ENCODE measurements around the gene REEP1. TPM values are rescaled to one million over a fixed set of nuclear protein-coding genes. Genes with fewer than 3 reads are reported as not detected.

The REEP1 gene
- total and polyA plus RNA-seq, 2 of the 8 experiments (the other 6 are each of a cell fraction or from before 2014, with no cell fraction given) = 0.74 to 1.5 TPM

GRCh38 chr2:86308984-86309695 is 28.3 kb downstream of the REEP1 start:
- Histone ChIP-seq H3K79me1 (ENCODE audit: low read depth, low read length) (no peaks in the 10 kb centered on the region), H2BK12ac (ENCODE audit: low read depth, low read length) (no peak overlapping the region), H3K9me3 (ENCODE audit: insufficient read depth in 2 of 2, low read depth in 1 of 2, low read length in 1 of 2) (no peaks in the 10 kb centered on the region), H4K91ac (replicated peaks; ENCODE audit: insufficient read length, low read length) (no peak overlapping the region), H3K27me3 (replicated peaks in 1 of 4; ENCODE audit: control insufficient read depth in 3 of 4, extremely low read depth in 1 of 4, insufficient read depth in 3 of 4, low read length in 3 of 4) (no peaks in the 10 kb centered on the region), H2BK5ac (ENCODE audit: low read depth, low read length) (no peak overlapping the region), H2AFZ (ENCODE audit: low read length) (no peak overlapping the region), H3K14ac (ENCODE audit: insufficient read length) (no peak overlapping the region), H2AK5ac (ENCODE audit: low read depth, low read length) (no peak overlapping the region), H2BK20ac (ENCODE audit: low read length) (no peak overlapping the region), H3K23ac (ENCODE audit: insufficient read length) (no peak overlapping the region), H3K23me2 (ENCODE audit: low read depth, low read length) (no peaks in the 10 kb centered on the region; the same call in 1 of the 2 replicates), H2BK15ac (ENCODE audit: low read length) (no peak overlapping the region), H4K20me1 (replicated peaks in 1 of 2; ENCODE audit: control insufficient read depth in 1 of 2, insufficient read depth in 2 of 2, low read length in 2 of 2) (no peaks in the 10 kb centered on the region), H3K56ac (replicated peaks; ENCODE audit: insufficient read length, low read depth, low read length) (no peak overlapping the region), H3K4me2 (ENCODE audit: insufficient read depth in 1 of 2, low read depth in 2 of 2, low read length in 2 of 2) (no peak overlapping the region), H4K5ac (ENCODE audit: insufficient read length, low read depth, low read length) (no peak overlapping the region), H3K36me3 (ENCODE audit: control insufficient read depth in 2 of 4, insufficient read depth in 4 of 4, low read length in 3 of 4) (no peaks in the 10 kb centered on the region), H3K4ac (replicated peaks; ENCODE audit: insufficient read length, low read depth, low read length) (no peak overlapping the region), H3K4me1 (replicated peaks in 1 of 4; ENCODE audit: control insufficient read depth in 3 of 4, insufficient read depth in 4 of 4, low read length in 3 of 4) (no peaks in the 10 kb centered on the region), H2BK120ac (replicated peaks; ENCODE audit: low read depth, low read length) (no peak overlapping the region), H4K8ac (ENCODE audit: extremely low read depth, insufficient read depth, low read length) (no peak overlapping the region; the same call in 1 of the 2 replicates), H3K9ac (replicated peaks in 1 of 4; ENCODE audit: extremely low read depth in 1 of 4, low read depth in 3 of 4, low read length in 3 of 4) (no peak overlapping the region), H3K18ac (ENCODE audit: extremely low read depth, low read length) (no peak overlapping the region), H3K79me2 (ENCODE audit: control insufficient read depth in 1 of 2, insufficient read depth in 2 of 2, low read length in 2 of 2) (no peaks in the 10 kb centered on the region), H3K4me3 (ENCODE audit: extremely low read depth in 1 of 4, insufficient read depth in 2 of 4, low read depth in 3 of 4, low read length in 4 of 4) (no peak overlapping the region), H3K27ac (ENCODE audit: low read depth, low read length) (no peak overlapping the region)
- DNase-seq (ENCODE audit: low read depth in 1 of 2, low spot score in 2 of 2) = no peak
- ChIA-PET POLR2A (ENCODE audit: partially characterized antibody) (interaction anchor here (1.2 kb wide), 1 partner anchor 108 kb away, joined by 3 read pairs; no protein-coding TSS in a partner anchor), CTCF (ENCODE audit: partially characterized antibody) (interaction anchor here (0.9 to 3.0 kb wide), 6 partner anchors 11 to 88 kb away, joined by 3 to 16 read pairs (median 7); no protein-coding TSS in a partner anchor)
- 86% methylated on average over 10 of the region's 10 CpGs; no CpG with 5 or more reads in 1 of the 2 experiments for WGBS, 2 experiments (ENCODE audit: extremely low coverage in 1 of 2, insufficient coverage in 1 of 2, insufficient read length in 1 of 2, insufficient replicate concordance in 2 of 2, low coverage in 1 of 2, low lambda C conversion rate in 2 of 2, missing lambda C conversion rate in 1 of 2)
- FAIRE-seq = no peak
- TF ChIP-seq, protein P1, sequence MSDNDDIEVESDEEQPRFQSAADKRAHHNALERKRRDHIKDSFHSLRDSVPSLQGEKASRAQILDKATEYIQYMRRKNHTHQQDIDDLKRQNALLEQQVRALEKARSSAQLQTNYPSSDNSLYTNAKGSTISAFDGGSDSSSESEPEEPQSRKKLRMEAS (IDR thresholded peaks at IDR 0.05) = no peak
- TF ChIP-seq, protein P2, sequence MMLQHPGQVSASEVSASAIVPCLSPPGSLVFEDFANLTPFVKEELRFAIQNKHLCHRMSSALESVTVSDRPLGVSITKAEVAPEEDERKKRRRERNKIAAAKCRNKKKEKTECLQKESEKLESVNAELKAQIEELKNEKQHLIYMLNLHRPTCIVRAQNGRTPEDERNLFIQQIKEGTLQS (IDR thresholded peaks at IDR 0.05; ENCODE audit: insufficient read depth, low read depth, low read length) = no peak
- TF ChIP-seq JUND (IDR thresholded peaks at IDR 0.05; ENCODE audit: low read length) = no peak

All from H1 (cell line).